DMS114 treated with DMSO at 0.1 percent for 48 hours (cell line): ENCODE results near the gene SLC24A3.

Source experiments
- DNase-seq: peaks from one replicate; lab custom pipeline; 2025; ENCODE audit not compliant: unreplicated experiment; lab: John Stamatoyannopoulos, UW

Gene SLC24A3

DNA sequence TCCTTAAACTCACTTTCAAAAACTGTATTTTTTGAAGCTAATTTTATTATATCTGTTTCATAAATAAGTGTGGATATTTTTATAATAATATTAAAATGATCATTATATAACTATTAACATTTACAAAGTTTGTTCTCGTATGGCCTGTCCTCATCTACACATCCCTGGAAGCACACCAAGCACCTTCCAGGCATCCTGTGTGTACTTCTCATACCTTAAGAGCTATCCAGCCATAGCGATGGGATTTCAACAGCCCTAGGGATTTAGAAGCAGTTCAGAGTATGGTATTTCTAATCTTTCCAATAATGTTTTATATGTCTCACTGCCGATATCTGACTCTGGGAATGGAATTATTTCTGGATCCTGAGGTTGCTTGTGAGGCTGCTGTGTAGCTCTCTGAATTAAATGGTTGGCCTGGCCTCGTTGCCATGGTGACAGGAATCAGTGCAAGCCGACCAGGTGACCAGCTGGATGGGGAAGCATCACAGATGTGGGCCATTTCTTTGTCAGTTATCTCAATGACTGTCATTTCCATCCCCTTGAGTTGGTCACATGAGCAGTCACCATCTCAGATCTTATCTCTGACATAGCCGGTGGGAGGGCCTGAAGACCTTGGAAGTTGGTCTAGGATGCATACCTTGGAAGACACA is 280.4 kb downstream of the SLC24A3 start:
- no peak for DNase-seq

- no peak for DNase-seq
Observed at GRCh38 chr20:19493794-19494495, 281.5 kb downstream of the SLC24A3 start.

GRCh38 chr20:19495905-19496703 is 283.7 kb downstream of the SLC24A3 start:
- DNase-seq, result no peak

DNA sequence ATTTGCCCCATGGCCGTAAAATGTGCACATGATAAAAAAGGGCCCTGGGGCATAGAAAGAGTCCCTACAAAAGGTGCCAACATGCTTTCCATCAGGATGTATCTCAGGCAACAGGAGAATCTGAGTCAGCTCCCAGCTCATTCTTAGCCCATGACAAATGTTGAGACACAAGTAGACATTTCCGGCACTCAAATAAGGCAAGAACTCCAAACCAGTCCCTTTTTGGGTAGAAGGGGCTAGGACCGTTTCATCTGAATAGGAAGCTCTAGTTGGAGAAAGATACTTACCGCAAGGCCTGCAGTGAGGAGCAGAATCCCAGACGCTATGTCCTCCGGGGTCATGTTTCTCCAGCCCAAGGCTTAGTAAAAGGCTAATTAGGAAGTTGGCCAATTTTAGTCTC is 284.6 kb downstream of the SLC24A3 start:
- no peak for DNase-seq

DNA sequence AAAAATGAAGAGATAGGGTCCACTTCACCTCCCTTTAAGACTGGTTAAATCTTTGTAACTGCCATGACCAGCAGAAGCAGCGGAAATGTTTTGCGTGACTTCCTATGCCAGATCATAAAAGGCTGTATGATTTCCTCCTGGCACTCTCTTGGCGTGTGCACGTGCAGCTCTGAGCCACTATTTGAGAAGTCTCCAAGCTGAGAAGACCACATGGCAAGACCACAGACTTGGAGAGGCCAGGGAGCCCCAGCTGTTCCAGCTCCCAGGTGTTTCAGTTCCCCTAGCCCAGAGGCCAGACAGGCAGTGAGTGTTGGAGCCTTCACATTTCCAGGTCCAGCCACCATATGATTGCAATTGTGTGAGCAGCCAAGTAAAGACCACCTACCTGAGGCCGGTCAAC is 286.3 kb downstream of the SLC24A3 start:
- no peak for DNase-seq

GRCh38 chr20:19501476-19502115 is 289.2 kb downstream of the SLC24A3 start:
- DNase-seq, result no peak

DNA sequence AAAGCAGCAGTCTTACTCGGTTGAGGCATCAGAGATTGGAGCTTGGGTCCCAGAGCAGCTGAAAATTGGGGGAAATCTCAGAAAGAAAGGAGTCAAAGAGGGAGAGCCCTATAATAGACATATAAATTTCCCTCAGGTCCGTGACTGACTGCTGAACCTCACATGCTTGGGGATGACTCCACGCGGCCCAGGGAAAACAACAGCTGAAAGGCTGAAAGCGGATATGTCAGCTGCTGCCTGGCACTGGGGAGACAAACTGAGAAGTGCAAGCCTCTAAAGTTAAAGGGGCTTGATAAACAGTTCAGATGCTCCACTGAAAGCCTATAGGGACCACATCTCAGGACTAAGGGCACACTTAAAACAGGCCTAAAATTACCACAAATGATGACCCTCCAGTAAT is 289.7 kb downstream of the SLC24A3 start:
- no peak for DNase-seq

- DNase-seq, result no peak
Observed at GRCh38 chr20:19504251-19504650, 291.8 kb downstream of the SLC24A3 start.

DNA sequence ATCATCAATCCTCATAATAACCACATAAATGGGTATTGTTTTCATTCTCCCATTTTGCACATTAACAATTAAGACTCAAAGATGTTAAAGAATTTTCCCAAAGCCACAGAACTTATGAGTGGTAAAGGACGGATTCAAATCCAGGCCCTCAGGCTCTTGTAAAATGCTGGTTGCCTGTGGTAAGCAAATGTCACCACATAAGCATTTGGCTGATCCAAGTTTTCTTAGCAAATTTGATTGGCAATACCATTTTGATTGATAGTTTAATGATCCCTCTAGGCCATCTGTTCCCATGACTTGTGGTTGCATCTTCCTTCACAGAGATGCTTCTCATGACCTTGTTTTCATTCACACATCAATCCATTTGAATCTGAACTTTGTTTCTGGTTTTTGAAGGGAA is 293.6 kb downstream of the SLC24A3 start:
- DNase-seq, result no peak

DNA sequence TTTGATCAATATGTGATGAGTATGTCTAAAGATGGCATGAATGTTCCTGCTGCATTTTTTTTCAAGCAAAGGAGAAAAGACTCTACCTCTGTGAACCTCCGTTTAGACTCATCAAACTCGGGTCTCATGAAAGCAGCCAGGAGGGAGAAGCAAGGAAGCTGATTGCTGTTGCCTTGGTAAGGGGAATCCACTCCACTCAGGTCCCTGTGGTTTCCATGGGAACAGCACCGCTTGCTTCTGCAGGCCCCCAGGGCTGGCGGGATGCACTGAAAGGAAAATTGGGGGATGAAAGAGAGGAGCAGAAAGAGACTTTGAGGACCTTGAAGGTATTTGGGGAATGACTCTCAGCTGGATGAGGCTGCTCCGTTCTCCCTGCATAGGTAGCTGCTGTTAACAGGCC is 296.0 kb downstream of the SLC24A3 start:
- no peak for DNase-seq

DNA sequence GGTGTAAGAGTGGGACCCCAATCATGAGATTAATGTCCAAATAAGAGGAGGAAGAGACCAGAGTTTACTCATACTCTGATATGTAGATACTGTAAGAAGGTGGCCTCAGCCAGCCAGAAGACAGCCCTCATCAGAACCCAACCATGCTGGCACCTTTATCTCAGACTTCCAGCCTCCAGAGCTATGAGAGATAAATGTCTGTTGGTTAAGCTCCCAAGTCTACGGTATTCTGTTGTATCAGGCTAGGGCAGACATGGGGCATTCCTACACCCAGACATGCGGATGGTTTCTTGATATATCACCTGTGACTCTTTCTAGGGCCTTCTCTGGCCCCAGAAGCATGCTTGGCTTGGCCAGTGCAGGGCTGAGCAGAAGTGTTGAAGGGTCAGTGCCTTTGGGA is 298.2 kb downstream of the SLC24A3 start:
- no peak for DNase-seq

- DNase-seq, result no peak
Observed at GRCh38 chr20:19511931-19512330, 299.5 kb downstream of the SLC24A3 start.

GRCh38 chr20:19512886-19513677 is 300.6 kb downstream of the SLC24A3 start:
- DNase-seq, result no peak

GRCh38 chr20:19515074-19515473 is 302.6 kb downstream of the SLC24A3 start:
- no peak for DNase-seq

DNA sequence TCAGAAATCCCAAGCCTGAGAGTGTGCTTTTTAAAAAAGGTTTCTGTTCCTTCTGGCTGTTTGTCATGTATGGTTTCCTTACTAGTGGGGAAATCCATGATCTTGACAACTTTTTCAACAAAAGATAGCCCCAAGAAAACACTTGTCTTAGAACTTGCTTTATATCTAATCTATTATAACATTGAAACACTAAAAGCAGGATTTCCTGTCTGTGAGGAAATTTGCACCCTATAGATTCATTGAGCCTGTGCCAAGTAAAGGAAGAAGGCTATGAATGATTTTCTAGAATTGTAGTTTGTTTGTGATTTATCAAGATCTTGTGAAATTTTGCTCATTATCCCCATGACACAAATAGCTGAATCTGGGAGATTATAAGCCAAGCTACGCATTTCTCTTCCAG is 307.0 kb downstream of the SLC24A3 start:
- DNase-seq, result no peak

- no peak for DNase-seq
Observed at GRCh38 chr20:19520261-19520660, 307.8 kb downstream of the SLC24A3 start.

DNA sequence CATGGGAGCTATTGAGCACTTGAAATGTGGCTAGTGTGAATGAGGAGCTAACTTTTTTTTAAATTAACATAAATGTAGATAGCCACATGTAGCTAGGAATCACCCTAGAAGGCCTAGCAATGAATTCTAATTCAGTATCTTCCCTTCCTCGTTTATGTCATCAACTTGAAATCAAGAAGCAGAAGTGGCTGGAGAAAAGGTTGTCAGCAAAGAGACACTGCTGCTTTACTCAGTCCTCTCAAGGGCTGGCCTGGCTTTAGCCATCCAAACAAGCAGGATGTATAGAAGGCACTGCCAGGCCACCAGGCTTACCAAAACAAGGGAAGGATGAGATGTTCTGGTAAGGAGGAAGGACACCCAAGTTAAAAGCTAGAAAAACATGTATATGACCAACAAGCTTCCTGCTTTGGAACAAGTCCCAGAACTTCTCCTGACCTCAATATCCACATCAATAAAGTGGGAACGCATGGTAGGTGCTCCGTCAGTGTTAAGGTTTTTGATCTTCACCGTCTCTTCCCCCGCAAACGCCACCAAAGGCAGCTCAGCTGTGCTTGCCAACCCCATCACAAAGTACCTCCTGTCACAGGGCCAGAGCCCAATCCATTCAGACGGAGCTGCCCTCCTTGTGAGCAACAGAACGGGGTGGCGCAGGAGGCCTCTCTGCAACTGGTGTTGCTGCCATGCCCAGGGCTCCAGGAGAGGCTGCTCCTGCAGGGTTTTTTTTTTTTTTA is 309.8 kb downstream of the SLC24A3 start:
- no peak for DNase-seq

- no peak for DNase-seq
Observed at GRCh38 chr20:19522836-19523590, 310.6 kb downstream of the SLC24A3 start.

DNA sequence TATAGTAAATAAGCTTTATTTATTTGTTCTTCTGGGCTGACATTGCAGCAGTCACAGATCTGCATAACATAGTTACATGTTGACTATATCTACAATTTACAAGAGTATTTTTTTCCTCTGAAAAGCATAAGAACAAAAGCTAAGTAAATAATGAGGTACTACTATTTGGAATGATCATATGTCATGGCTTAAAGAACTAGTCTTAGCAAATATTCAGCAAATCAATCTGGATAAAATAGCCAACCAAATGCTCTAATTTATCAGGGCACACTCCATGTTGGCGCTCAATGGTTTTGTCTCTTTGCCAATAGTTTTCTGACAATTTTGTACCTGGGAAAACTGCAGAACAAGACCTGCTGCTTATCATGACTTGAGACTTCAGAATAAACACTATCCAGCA is 312.2 kb downstream of the SLC24A3 start:
- no peak for DNase-seq
